ENCODE results near the gene TMEM191C. TPM values are rescaled to one million over a fixed set of nuclear protein-coding genes. Genes with fewer than 3 reads are reported as not detected.

The TMEM191C gene
- total and polyA plus RNA-seq, 2 of the 8 experiments (the other 6 are each of a cell fraction or from before 2014, with no cell fraction given) = 0.74 to 2.6 TPM

DNA sequence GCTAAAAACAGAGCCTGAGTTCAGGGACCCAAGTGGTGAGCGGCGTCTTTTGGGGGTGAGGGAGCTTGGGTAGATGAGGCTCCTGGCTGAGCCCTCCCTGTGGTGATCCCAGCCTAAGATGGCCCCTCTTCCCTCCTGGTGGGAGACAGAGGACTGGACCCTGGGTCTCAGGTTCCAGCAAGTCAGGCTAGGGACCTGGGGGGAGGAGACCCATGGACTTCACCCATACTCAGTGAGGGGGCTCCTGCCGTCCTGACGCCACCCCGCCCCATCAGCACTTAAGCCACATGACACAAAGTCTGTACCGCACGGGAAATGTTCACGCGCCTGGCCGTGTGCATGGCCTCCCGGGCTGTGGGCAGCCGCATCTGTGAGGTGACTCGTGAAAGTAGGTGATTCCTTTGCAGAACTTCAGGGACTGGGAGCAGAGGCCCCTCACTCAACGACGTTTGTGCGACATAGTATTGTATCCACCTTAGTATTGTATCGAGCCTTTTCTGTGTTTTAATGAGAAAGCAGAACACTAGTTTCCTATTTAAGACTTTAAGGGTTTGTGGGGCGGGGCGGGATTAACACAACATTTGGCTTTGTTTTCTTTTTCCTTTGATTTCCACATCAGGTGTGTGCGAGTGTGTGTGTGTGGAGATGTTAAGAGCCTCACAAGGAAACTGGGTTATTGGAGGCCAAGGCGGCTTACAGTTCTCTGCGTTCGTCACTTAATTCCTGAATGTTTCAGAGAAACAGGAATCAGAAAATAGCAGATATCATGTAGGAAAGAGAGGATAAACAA, 18.4 kb upstream of the TMEM191C start (continued):
- TF ChIP-seq FOSL1 (IDR thresholded peaks at IDR 0.05; ENCODE audit: insufficient read depth, low read depth, low read length) (no peak), SIX5 (IDR thresholded peaks at IDR 0.05; ENCODE audit: low read depth, low read length) (no peak), RBBP5 (IDR thresholded peaks at IDR 0.05; ENCODE audit: borderline replicate concordance, low read depth, low read length) (no peak)
- TF ChIP-seq, protein P1, sequence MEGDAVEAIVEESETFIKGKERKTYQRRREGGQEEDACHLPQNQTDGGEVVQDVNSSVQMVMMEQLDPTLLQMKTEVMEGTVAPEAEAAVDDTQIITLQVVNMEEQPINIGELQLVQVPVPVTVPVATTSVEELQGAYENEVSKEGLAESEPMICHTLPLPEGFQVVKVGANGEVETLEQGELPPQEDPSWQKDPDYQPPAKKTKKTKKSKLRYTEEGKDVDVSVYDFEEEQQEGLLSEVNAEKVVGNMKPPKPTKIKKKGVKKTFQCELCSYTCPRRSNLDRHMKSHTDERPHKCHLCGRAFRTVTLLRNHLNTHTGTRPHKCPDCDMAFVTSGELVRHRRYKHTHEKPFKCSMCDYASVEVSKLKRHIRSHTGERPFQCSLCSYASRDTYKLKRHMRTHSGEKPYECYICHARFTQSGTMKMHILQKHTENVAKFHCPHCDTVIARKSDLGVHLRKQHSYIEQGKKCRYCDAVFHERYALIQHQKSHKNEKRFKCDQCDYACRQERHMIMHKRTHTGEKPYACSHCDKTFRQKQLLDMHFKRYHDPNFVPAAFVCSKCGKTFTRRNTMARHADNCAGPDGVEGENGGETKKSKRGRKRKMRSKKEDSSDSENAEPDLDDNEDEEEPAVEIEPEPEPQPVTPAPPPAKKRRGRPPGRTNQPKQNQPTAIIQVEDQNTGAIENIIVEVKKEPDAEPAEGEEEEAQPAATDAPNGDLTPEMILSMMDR (IDR thresholded peaks at IDR 0.05; ENCODE audit: control extremely low read depth in 1 of 3, insufficient read depth in 1 of 3, low read depth in 1 of 3, low read length in 3 of 3) = no peak
